GM18909 (cell line): ENCODE data around the gene IDNK.

ENCODE experiments used
- ATAC-seq: cut with Tn5 transposase; IDR thresholded peaks from one replicate; pipeline ENCODE4 v1.9.1; 2021; ENCODE audit warnings: mild to moderate bottlenecking; ENCODE audit not compliant: unreplicated experiment, poor library complexity

The IDNK gene

GRCh38 chr9:83633255-83633654, 10.3 kb downstream of the IDNK start:
- ATAC-seq: peak; percentile 78

GRCh38 chr9:83633676-83634075, 10.7 kb downstream of the IDNK start:
- ATAC-seq: no peak

GRCh38 chr9:83636813-83637212, 13.9 kb downstream of the IDNK start:
- ATAC-seq: no peak

- ATAC-seq: no peak
These were observed 14.4 kb downstream of the IDNK start for GRCh38 chr9:83637389-83637788.

GRCh38 chr9:83639266-83639665, 16.3 kb downstream of the IDNK start:
- ATAC-seq: no peak

- no peak for ATAC-seq
These were observed 19.9 kb downstream of the IDNK start for GRCh38 chr9:83642793-83643192.

- ATAC-seq: no peak
These were observed 23.7 kb downstream of the IDNK start for GRCh38 chr9:83646500-83647239.

- ATAC-seq: peak; percentile 77
These were observed 26.1 kb downstream of the IDNK start for GRCh38 chr9:83649080-83649479.

GRCh38 chr9:83649515-83649914, 26.6 kb downstream of the IDNK start:
- ATAC-seq: no peak

- no peak for ATAC-seq
These were observed 28.6 kb downstream of the IDNK start for GRCh38 chr9:83651558-83651957.

GRCh38 chr9:83652433-83652832, 29.5 kb downstream of the IDNK start:
- ATAC-seq: no peak

- no peak for ATAC-seq
These were observed 32.5 kb downstream of the IDNK start for GRCh38 chr9:83655433-83655832.

- ATAC-seq: no peak
These were observed 33.2 kb downstream of the IDNK start for GRCh38 chr9:83656032-83656680.

GRCh38 chr9:83656952-83657351, 34.0 kb downstream of the IDNK start:
- ATAC-seq: no peak

GRCh38 chr9:83662933-83663332, 40.0 kb downstream of the IDNK start:
- ATAC-seq: no peak

GRCh38 chr9:83665580-83666200, 42.7 kb downstream of the IDNK start:
- peak; percentile 93 for ATAC-seq

GRCh38 chr9:83669067-83669466, 46.1 kb downstream of the IDNK start:
- ATAC-seq: no peak

GRCh38 chr9:83670381-83670780, 47.4 kb downstream of the IDNK start:
- no peak for ATAC-seq

- no peak for ATAC-seq
These were observed 48.5 kb downstream of the IDNK start for GRCh38 chr9:83671451-83671850.

GRCh38 chr9:83675466-83675865, 52.5 kb downstream of the IDNK start:
- no peak for ATAC-seq

GRCh38 chr9:83677596-83677995, 54.7 kb downstream of the IDNK start:
- ATAC-seq: no peak

- no peak for ATAC-seq
These were observed 57.3 kb downstream of the IDNK start for GRCh38 chr9:83680233-83680632.
